ENCODE results near the gene DLK1. TPM values are rescaled to one million over a fixed set of nuclear protein-coding genes. Genes with fewer than 3 reads are reported as not detected.

DLK1 gene
- total RNA-seq, 1 experiment from 2014 or later: 0.28 TPM

GRCh38 chr14:100730581-100730980 lies 3.9 kb downstream of the DLK1 start:
- Histone ChIP-seq H3K4me3 (no peak overlapping the region), H3K27ac (no peak overlapping the region), H3K4me1 (0 out of 2 replicates have a peak, but pooled peaks cover 2% of the 10 kb centered on the region), H3K36me3 (no peaks in the 10 kb centered on the region), H3K9me3 (replicated peaks) (no peaks in the 10 kb centered on the region), H3K27me3 (peaks cover 5% of the 10 kb centered on the region; the same call in 1 of the 2 replicates)
- DNase-seq: no peak

DNA sequence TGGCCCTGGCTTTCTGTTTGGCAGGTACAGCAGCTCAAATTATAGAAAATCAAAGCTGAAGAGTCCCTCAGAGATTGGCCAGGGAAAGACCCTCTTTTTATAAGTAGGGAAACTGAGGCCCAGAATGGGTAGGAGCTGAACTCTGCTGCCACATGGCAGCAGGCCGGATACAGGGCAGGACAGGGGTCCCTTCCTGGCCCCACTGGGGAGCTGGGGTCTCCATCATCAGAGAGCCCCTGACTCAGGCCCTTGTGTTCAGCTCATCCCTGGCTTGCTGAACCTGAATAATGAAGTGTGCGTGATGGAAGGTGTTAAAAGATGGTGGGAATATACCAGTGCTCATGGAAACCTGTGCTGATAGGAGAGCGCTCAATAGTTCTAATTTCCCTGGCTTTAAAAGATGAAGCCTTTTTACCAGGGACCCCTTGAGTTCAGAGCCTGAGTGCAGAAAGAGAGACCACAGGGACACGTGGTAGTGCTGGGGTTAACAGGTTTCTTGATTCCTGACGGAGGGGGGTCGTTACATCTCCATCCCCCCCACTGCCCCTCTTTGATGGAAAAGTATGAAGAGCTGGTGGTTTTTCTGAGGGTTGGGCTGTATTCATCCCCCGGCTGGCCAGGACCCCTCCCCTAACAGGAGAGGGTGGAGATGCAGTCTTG lies 4.4 kb downstream of the DLK1 start:
- Histone ChIP-seq H3K9me3 (replicated peaks) (no peaks in the 10 kb centered on the region), H3K4me1 (0 out of 2 replicates have a peak, but pooled peaks cover 2% of the 10 kb centered on the region), H3K27ac (no peak overlapping the region)

GRCh38 chr14:100731846-100732765 lies 5.4 kb downstream of the DLK1 start:
- H3K4me3 ChIP-seq: no peak overlapping the region
- H3K4me1 ChIP-seq: 0 out of 2 replicates have a peak, but pooled peaks cover 2% of the 10 kb centered on the region
- DNase-seq: no peak
- no peaks in the 10 kb centered on the region for H3K36me3 ChIP-seq
- H3K9me3 ChIP-seq (replicated peaks): no peaks in the 10 kb centered on the region
- peaks cover 5% of the 10 kb centered on the region; the same call in 1 of the 2 replicates for H3K27me3 ChIP-seq
- no peak overlapping the region for H3K27ac ChIP-seq

More for the DNA sequence above, 4.4 kb downstream of the DLK1 start:
- H3K4me3 ChIP-seq: no peak overlapping the region
- DNase-seq: no peak
- H3K36me3 ChIP-seq: no peaks in the 10 kb centered on the region
- peaks cover 5% of the 10 kb centered on the region; the same call in 1 of the 2 replicates for H3K27me3 ChIP-seq

DNA sequence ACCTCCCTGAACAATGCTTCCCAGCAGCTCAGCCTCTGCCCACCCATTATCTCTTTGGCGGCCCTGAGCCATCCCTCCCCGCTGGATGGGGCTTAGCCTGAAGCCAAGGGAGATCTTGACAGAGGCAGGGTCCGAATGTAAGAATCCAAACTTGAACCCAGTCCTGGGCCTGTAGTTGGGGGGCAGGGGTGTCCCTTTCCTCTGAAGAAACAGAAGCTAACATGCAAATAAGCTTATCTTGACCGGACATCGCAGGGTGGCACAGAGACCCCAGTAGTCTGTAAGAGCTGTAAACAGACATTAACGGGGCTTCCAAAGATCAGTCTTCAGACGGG lies 6.0 kb downstream of the DLK1 start:
- H3K4me3 ChIP-seq: no peak overlapping the region
- DNase-seq: no peak
- no peak overlapping the region for H3K27ac ChIP-seq
- peaks cover 5% of the 10 kb centered on the region; the same call in 1 of the 2 replicates for H3K27me3 ChIP-seq
- 0 out of 2 replicates have a peak, but pooled peaks cover 2% of the 10 kb centered on the region for H3K4me1 ChIP-seq
- no peaks in the 10 kb centered on the region for H3K36me3 ChIP-seq
- no peaks in the 10 kb centered on the region for H3K9me3 ChIP-seq (replicated peaks)

DNA sequence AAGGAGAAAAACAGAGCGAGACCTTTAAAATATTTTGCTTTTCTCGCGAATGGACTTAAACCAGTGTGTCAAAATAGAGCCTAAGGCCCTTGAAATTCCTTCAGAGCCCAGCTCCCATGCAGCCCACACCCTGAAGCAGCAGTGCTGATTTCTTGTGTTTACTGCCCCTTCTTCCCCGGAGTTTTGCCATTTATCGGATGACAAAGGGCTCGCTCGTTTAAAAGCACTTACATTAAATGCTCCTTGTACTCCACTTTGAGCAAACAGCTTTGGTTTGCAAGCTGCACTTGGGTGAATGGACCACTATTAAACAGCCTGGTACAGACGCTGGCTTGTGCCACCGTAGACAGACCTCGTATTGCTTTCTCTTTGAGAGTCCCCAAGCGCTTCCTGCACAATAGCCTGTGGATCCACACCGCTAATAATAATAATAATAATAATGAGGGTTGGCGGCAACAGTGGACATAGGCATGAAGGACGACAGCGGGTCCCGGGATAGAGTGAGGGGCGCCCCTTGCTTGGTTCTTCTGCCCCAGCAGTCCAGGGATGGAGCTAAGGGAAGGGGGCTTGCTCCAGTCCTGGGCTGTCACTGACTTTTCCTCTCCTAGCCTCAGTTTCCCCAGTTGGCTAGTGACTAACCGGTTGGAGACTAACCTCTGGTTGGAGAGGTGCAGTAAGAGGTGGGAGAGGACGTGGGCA lies 6.6 kb downstream of the DLK1 start:
- H3K27ac ChIP-seq: no peak overlapping the region
- H3K27me3 ChIP-seq: peaks cover 5% of the 10 kb centered on the region; the same call in 1 of the 2 replicates

GRCh38 chr14:100734031-100734990 lies 7.6 kb downstream of the DLK1 start:
- Histone ChIP-seq H3K36me3 (no peaks in the 10 kb centered on the region), H3K27me3 (peaks cover 5% of the 10 kb centered on the region; the same call in 1 of the 2 replicates), H3K9me3 (replicated peaks) (no peaks in the 10 kb centered on the region), H3K4me3 (no peak overlapping the region), H3K4me1 (0 out of 2 replicates have a peak, but pooled peaks cover 2% of the 10 kb centered on the region), H3K27ac (no peak overlapping the region)
- no peak for DNase-seq

More for the DNA sequence above, 6.6 kb downstream of the DLK1 start:
- no peaks in the 10 kb centered on the region for H3K36me3 ChIP-seq
- DNase-seq: no peak
- H3K9me3 ChIP-seq (replicated peaks): no peaks in the 10 kb centered on the region
- 0 out of 2 replicates have a peak, but pooled peaks cover 2% of the 10 kb centered on the region for H3K4me1 ChIP-seq
- H3K4me3 ChIP-seq: no peak overlapping the region

DNA sequence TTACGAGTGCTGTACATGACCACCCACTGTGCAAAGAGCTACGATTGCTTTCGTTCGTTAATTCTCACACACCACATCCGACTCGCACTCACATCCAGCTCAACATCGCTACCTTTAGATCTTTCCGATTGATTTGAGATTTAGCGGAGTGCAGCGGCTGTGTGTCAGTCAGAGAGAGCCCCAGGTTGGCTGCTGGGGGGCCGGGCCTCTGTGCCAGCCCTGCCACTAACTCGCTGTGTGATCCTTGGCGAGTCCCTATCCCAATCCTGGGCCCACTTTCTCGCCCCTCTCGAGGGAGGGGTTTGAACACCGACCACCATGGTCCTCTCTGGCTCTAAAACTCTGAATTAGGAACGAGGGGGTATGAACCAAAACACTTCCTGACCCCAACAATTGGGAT lies 8.6 kb downstream of the DLK1 start:
- no peak overlapping the region for H3K27ac ChIP-seq
- H3K36me3 ChIP-seq: no peaks in the 10 kb centered on the region
- H3K4me3 ChIP-seq: no peak overlapping the region
- no peaks in the 10 kb centered on the region for H3K9me3 ChIP-seq (replicated peaks)
- peaks cover 5% of the 10 kb centered on the region; the same call in 1 of the 2 replicates for H3K27me3 ChIP-seq
- no peak for DNase-seq
- peaks cover 5% of the 10 kb centered on the region; the same call in 1 of the 2 replicates for H3K4me1 ChIP-seq

- peaks cover 16% of the 10 kb centered on the region for H3K4me1 ChIP-seq
- H3K27ac ChIP-seq: no peak overlapping the region
- H3K4me3 ChIP-seq: no peak overlapping the region
- H3K36me3 ChIP-seq: peaks cover under 1% of the 10 kb centered on the region; the same call in 1 of the 2 replicates
- H3K9me3 ChIP-seq (replicated peaks): peaks cover 2% of the 10 kb centered on the region
- H3K27me3 ChIP-seq: peaks cover 5% of the 10 kb centered on the region; the same call in 1 of the 2 replicates
- no peak for DNase-seq
Observed at GRCh38 chr14:100736269-100737180, 9.8 kb downstream of the DLK1 start.

DNA sequence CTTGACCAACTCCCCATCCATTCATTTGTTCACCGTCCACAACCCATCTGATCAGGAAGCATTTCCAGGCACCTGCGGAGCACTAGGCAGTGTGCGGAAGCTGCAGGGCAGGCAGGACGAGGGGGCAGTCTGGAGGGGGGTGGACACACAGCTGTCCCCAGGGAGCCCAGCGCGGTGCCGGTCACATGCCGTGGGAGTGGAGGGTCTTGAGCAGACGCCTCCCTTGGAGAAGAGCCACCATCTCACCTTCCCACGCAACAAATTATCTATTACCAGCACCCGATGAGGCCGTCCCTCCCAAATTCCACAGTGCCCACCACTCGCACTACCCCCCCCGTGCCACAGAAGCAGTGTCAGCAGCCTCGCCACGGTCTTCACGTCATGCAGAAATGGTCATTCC lies 10.8 kb downstream of the DLK1 start:
- Histone ChIP-seq H3K27me3 (peaks cover 3% of the 10 kb centered on the region; the same call in 1 of the 2 replicates), H3K9me3 (replicated peaks) (peaks cover 4% of the 10 kb centered on the region), H3K4me1 (peaks cover 16% of the 10 kb centered on the region), H3K36me3 (peaks cover 2% of the 10 kb centered on the region; the same call in 1 of the 2 replicates), H3K27ac (no peak overlapping the region), H3K4me3 (no peak overlapping the region)
- no peak for DNase-seq

- H3K36me3 ChIP-seq: peaks cover 2% of the 10 kb centered on the region; the same call in 1 of the 2 replicates
- peaks cover 14% of the 10 kb centered on the region for H3K4me1 ChIP-seq
- no peak for DNase-seq
- H3K27ac ChIP-seq: no peak overlapping the region
- no peak overlapping the region for H3K4me3 ChIP-seq
- peaks cover 4% of the 10 kb centered on the region for H3K9me3 ChIP-seq (replicated peaks)
- H3K27me3 ChIP-seq: no peaks in the 10 kb centered on the region
Observed at GRCh38 chr14:100738269-100738691, 11.6 kb downstream of the DLK1 start.

DNA sequence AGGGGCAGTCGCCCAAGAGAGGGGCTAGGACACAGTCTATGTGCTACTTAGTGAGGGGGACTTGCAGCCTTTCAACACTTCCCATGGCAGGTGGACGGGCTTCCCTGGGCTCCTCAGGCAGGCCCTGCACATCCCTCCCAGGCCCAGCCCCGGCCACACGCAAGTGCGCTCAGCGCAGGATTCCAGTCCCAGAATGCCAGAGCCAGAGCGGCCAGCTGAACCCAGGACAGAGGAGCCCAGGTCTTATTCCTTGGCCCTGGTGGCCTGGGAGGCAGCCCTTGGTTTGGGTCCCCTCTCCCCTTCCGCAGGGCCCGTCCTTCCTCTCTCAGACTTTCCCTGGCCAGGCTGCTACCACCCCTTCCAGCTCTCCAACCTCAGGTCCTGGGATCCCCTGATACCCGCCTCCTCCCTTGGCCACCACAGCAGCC lies 12.0 kb downstream of the DLK1 start:
- Histone ChIP-seq H3K9me3 (replicated peaks) (peaks cover 4% of the 10 kb centered on the region), H3K4me1 (peaks cover 14% of the 10 kb centered on the region), H3K36me3 (peaks cover 2% of the 10 kb centered on the region; the same call in 1 of the 2 replicates), H3K4me3 (no peak overlapping the region), H3K27ac (no peak overlapping the region), H3K27me3 (no peaks in the 10 kb centered on the region)
- no peak for DNase-seq

GRCh38 chr14:100739306-100739705 lies 12.6 kb downstream of the DLK1 start:
- no peak for DNase-seq
- H3K4me1 ChIP-seq: peaks cover 14% of the 10 kb centered on the region
- H3K27me3 ChIP-seq: no peaks in the 10 kb centered on the region
- H3K9me3 ChIP-seq (replicated peaks): peaks cover 4% of the 10 kb centered on the region
- no peak overlapping the region for H3K27ac ChIP-seq
- H3K4me3 ChIP-seq: no peak overlapping the region
- peaks cover 2% of the 10 kb centered on the region; the same call in 1 of the 2 replicates for H3K36me3 ChIP-seq
